Left ventricle myocardium superior (tissue), 1 donor: ENCODE data around the gene FMNL3. TPM values are rescaled to one million over a fixed set of nuclear protein-coding genes. Genes with fewer than 3 reads are reported as not detected.

ENCODE experiments used
- ATAC-seq: fragments of 200-7000 bp; cut with Tn5 transposase; one replicate; pipeline ENCODE4 v1.9.1; 2020; ENCODE audit warnings: mild to moderate bottlenecking, moderate library complexity
- DNase-seq: peaks from one replicate; pipeline ENCODE4 v3.0.0-alpha.2; 2020
- intact Hi-C: fragments of 100-400 bp; cut with micrococcal nuclease; formaldehyde crosslinking; loops from one replicate; pipeline ENCODE4 v1.11.0; 2022
- total RNA-seq: library from RNA; stranded (reverse); fragmentation: NEBNext Ultra II Directional; extraction: Animal tissue kit (Norgen Biotek cat#: 25700); gene quantifications from one replicate; pipeline ENCODE4 v1.2.1, GENCODE V29; 2021
- donor health status: DM: no; HTN: yes; CAD: no; lungs with severe emphysema.

FMNL3 gene
- total RNA-seq, 1 donor from 2014 or later: 11.3 TPM

DNA sequence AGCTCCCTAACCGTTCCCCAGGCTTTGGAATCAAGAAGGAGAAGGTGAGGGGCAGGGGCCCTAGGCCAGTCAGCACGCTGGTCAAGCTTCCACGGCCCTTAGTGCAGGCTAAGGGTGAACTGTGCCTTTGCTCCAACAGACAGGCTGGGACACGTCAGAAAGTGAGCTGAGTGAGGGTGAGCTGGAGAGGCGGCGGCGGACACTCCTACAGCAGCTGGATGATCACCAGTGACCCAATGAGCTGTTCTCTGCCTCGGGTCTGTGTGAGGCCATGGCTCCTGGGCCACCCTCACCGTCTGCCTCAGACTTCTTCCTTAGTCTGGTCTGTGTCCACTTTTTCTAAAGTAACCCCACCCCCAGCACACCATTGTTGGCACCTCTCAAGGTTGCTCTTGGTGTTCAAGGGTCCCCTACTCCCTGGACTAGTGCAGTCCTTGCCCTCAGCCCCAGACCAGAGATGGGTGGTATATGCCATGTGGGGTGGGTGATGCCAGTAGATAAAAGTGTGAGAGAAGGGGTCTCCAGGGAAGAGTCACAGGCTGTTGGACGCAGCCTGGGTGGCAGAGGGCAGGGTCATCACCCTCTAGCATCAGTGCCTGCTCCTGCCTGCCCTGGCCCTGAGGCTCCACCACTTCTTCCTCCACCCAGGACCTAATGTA, 63.1 kb downstream of the FMNL3 start:
- intact Hi-C loops: loop anchor here (5.0 kb wide), 1 partner anchor 63 kb away; the partner anchor contains the start of gene FMNL3
- DNase-seq (no peak), ATAC-seq (peak; percentile 18)

GRCh38 chr12:49643135-49643534, 64.1 kb downstream of the FMNL3 start:
- intact Hi-C loops: loop anchor here (5.0 kb wide), 1 partner anchor 64 kb away; the partner anchor contains the start of gene FMNL3
- no peak for DNase-seq
- ATAC-seq: no peak

- DNase-seq (no peak), ATAC-seq (no peak)
- intact Hi-C loops: loop anchor here (5.0 kb wide), 1 partner anchor 65 kb away; the partner anchor contains the start of gene FMNL3
Observed at GRCh38 chr12:49642370-49642802, 64.8 kb downstream of the FMNL3 start.

DNA sequence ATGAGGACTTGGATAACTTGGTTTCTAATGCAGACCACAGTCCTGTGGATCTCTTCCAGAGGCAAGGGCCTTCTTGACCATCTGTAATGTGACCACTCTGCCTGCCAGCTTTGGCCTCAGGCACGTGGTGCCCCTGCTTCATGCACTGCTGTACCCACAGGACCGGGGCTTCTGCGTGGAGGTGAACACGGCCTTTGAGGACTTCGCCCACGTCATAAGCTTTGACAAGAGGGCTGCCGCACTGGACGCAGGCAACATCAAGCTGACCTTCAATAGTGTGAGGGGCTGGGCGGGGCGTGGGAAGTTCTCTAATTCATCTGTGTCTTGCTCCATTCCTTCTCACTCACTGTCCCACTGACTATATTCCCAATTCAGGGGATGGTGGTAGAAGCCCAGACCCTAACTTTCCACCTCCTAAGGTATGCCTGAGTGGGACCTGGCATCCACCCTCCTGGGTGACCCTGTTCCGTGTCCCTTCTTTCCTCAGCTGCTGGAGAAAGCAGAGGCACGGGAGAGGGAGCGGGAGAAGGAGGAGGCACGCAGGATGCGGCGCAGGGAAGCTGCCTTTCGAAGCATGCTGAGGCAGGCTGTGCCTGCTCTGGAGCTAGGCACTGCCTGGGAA, 65.3 kb downstream of the FMNL3 start:
- DNase-seq (no peak), ATAC-seq (no peak)
- intact Hi-C loops: loop anchor here (5.0 kb wide), 1 partner anchor 65 kb away; the partner anchor contains the start of gene FMNL3

GRCh38 chr12:49636979-49637755, 70.0 kb downstream of the FMNL3 start:
- ATAC-seq (peak; percentile 77), DNase-seq (no peak)
- intact Hi-C loops: no loop called here

DNA sequence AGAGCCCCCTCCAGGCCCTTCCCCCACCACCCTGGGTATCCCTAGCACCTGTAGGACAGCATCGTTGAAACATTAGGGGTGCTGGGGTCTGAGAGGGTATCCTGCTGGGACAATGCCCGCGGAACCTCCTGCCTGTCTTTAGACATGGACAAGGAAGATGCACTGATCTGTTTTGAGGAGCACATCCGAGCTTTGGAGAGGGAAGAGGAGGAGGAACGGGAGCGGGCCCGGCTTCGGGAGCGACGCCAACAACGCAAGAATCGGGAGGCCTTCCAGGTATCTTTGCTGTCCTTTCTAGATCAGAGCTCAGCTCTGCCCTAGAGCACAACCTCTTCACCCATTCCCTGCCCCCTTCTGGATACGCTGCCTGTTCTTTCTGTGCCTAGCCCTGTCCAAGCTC, 70.6 kb downstream of the FMNL3 start:
- intact Hi-C loops: no loop called here
- ATAC-seq (no peak), DNase-seq (peak; percentile 43)

DNA sequence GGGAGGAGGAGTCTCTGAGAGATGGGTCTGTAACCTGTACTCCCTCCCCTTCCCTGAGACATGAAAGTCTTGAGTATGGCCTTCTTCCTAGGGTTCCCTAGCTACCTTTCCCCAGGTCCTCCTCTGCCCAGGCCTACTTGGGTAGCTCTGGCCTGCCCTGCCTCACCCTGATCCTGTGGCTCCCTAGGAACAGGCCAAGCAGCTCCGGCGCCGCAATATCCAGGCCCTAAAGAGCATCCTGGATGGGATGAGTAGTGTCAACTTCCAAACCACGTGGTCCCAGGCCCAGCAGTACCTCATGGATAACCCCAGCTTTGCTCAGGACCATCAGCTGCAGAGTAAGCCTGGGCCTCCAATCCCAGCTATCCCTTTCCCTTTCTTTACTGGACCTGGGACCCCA, 71.5 kb downstream of the FMNL3 start:
- intact Hi-C loops: no loop called here
- no peak for ATAC-seq
- DNase-seq: no peak

DNA sequence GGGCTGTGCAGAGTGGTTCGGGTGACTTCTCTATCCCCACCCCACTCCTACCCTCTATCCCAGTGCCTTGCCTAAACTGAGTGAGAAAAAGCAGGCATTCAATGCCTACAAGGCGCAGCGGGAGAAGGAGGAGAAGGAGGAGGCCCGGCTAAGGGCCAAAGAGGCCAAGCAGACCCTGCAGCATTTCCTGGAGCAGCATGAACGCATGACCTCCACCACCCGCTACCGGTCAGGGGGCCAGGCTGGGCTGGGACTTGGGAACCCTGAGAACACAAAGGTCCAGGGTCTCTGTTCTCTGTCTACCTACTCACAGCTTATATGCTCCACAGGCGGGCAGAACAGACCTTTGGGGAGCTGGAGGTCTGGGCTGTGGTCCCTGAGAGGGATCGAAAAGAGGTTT, 72.2 kb downstream of the FMNL3 start:
- ATAC-seq (no peak), DNase-seq (no peak)
- intact Hi-C loops: no loop called here

GRCh38 chr12:49633703-49634345, 73.4 kb downstream of the FMNL3 start:
- no peak for DNase-seq
- intact Hi-C loops: no loop called here
- ATAC-seq: no peak

DNA sequence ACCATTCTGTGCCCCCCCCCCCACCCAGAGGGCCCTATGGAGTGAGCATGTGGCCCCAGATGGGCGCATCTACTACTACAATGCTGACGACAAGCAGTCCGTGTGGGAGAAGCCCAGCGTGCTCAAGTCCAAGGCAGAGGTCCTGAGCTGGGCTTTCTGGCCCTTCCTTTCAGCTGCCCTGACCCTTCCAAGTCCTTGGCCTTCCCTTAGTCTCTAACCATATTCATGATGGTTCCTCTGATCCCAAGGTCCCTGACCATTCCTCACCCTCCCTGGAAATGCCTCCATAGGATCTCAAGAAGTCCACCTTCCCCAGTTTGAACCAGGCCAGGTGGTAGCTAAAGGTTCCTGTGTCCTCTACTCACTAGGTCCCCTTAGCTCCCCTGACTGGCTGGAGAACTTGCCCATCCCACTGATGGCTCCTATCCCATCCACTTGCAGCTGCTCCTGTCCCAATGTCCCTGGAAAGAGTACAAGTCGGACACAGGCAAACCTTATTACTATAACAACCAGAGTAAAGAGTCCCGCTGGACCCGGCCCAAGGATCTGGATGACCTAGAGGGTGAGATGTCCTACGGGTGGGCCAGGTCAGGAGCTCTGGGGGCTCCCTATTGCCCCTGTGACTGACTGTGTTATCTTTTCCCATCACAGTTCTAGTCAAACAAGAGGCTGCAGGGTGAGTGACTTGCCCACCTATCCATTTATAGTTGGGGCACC, 74.1 kb downstream of the FMNL3 start:
- intact Hi-C loops: no loop called here

DNA sequence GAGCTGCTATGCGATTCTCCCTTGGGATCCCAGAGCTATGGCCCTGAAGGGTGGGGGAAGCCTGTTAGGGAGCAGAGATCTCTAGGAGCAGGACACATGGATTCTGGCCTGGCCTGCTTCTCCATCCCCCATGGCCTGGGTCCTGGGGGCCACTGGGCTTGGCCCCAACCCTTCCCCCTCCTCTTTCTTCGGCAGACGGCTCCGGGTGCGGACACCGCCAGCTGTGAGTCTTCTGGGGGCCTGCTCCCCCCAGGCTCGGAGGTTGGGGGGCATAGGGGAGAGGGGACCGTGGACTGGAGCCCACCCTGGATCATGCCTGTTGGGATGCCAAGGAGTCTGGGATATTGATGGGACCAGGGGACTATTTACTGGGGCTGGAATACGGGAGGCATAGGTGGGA, 74.8 kb downstream of the FMNL3 start:
- no peak for ATAC-seq
- DNase-seq: no peak
- intact Hi-C loops: no loop called here

More for the DNA sequence above, 74.1 kb downstream of the FMNL3 start:
- ATAC-seq (no peak), DNase-seq (no peak)

DNA sequence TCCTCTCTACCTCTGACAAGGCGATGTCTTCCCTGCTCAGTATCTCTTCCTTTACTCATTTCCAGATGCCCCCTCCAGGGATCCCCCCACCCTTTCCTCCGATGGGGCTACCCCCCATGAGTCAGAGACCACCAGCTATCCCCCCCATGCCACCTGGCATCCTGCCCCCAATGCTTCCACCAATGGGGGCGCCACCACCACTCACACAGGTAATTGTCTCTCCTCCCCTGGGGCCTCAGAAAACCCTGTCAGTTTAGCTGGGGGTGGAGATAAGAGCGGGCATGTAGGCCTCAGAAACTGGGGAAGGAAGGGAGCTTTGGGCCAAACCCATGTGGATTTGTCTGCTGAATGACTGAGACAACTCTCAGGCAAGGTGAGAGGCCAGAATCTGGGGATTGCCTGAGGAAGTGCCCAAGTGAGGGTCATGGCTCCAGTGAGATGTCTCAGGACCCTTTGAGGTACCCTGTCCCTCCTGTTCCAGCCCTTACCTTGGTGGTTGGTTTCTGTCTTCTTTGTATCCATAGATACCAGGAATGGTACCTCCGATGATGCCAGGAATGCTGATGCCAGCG, 75.8 kb downstream of the FMNL3 start:
- intact Hi-C loops: no loop called here
- DNase-seq: no peak
- ATAC-seq: no peak

DNA sequence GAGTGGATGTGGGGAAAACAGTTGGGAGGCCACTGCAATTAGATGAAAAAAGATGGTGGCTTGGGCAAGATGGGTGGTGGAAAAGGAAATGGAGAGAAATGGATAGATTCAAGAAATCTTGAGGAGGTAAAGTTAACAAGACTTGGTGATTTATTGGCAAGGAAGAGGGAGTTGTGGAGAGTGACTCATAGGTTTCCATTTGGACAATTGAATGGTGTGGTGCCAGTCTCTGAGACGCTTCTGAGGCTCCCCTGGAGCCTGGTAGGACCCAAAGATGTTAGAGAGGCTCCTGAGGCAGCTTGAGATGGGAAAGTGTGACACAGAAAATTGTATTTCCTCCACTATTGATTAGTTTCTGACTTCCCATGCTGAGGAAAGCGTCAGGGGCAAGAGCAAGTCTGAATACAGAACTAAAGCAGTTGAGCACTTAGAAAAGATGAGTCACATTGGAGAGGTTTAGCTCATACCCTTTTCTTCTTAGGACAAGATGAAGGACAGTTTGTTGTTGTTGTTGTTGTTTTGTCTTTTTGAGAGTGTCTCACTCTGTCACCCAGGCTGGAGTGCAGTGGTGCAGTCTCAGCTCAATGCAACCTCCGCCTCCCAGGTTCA, 79.3 kb downstream of the FMNL3 start:
- ATAC-seq: no peak
- intact Hi-C loops: no loop called here
- no peak for DNase-seq

- no peak for DNase-seq
- intact Hi-C loops: no loop called here
- no peak for ATAC-seq
Observed at GRCh38 chr12:49626836-49627235, 80.4 kb downstream of the FMNL3 start.

DNA sequence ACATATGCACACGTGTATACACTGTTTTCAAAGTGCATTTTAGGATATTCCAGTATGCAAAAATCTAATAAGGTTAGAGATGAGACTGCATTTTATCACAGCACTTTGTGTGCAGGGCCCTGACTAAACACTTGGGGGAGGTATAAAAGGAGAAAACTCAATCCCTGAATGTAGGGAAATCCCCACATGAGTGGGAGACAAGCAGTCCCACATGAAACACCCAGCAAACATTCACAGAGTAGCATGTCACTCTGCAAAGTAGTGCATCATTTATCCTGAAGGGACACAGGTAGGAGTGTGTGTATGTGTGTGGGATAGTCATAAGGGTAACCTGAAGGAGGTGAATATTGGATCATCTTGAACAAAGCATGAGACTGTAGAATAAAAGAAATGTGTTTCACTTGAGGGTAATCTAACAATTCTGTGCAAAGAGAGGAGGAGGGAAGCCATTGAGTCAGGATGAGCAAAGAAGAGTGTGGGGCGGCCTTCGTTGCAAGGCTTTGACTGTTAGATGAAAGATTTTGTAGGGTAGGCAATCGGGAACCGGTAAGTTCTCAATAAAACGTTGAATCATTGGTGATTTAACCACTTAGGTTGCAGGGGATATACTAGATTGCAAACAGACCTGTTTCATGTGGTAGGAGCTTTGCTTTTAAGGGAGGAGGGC, 80.9 kb downstream of the FMNL3 start:
- intact Hi-C loops: no loop called here
- ATAC-seq (no peak), DNase-seq (no peak)

DNA sequence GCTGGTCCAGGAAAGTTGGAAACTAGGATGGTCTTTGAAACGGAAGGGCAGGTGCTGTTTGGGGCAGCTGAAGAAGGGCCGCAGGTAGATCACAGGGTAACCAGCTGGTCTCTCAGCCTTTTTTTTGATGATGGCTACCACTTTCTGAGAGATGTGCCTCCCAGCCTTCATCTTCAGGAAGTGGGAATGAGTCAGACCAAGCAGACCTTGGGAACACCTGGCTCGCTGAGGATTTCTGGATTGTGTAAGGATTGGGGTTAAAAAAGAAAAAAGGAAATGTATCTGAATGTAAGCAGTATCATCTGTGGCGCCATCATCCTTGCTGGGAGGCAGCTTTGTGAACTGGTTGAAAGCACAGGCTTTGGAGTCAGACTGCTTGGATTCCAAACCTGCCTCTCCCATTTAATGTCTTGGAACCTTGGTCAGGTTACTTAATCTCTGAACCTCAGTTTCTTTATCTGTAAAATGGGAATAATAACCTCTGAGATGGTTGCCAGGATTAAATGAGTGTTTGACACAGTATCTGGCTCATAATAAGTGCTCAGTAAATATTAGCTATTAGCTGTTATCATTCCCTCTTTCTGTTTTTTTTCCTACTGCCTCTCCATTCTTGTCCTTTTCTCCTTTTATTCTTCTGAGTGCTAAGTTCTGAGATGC, 82.2 kb downstream of the FMNL3 start:
- DNase-seq: no peak
- ATAC-seq: no peak
- intact Hi-C loops: no loop called here
